Epidermal melanocyte (primary cell): Measurements from ENCODE around the gene COTL1.
A peak's percentile ranks its signal among the peaks of the same experiment; 100 is the strongest.

ENCODE experiments used
- DNase-seq: peaks from one replicate; pipeline ENCODE4 v3.0.0; 2011; ENCODE audit warnings: low spot score; ENCODE audit not compliant: insufficient read length

Gene COTL1

DNA sequence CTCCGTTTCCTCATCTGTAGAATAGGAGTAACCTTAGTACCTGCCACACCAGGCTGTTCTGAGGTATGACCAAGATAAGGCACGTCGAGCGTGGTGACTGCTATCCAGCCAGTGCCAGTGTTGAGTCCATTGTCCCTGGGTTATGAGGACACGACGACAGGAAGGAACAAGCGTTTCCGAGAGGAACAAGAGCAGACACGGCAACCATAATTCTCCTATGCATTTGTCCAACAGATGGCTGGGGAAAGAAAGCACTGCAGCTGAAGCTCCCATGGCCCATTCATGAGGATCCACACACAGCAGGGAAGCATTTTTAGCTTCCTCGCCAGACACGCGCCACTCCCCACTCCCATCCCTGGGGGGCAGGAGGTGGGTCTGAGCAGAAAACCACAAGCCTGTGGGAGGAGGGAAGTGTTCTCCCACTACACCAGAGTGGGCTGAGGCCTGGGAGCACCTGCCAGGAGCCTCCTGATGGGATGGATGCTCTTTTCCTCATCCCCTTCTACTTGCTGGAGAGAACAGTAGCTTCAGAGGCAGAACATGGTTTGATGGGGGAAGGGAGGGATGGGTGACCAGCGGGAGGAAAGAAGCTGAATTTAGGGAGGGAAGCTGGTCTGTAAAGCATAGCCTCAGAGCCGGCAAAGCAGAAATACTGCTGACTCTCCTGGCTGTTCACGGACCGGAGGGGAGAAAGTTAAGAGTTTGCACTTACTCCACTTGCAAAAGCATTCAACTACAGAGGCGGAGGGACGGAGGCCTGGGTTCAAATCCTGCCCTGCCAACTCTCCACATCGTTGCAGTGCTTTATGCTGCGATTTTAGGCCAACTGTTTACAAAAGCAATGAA lies 2.7 kb downstream of the COTL1 start:
- no peak for DNase-seq

DNA sequence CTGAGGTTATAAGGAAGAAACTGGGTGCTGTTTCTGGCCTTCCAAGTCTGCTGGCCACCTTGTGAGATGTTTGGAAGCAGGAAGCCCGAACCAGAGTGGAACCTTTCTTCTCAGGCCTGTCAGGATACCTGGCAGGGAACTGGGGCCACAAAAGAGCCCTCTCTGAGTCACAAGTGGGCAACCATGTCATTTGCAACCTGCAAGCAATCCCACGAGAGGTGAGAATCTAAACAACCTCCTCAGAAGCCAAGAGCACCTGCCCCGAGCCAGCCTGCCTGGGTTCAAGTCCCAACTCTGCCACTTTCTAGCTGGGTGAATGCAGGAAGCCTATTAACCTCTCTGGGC lies 3.3 kb downstream of the COTL1 start:
- DNase-seq = no peak

DNA sequence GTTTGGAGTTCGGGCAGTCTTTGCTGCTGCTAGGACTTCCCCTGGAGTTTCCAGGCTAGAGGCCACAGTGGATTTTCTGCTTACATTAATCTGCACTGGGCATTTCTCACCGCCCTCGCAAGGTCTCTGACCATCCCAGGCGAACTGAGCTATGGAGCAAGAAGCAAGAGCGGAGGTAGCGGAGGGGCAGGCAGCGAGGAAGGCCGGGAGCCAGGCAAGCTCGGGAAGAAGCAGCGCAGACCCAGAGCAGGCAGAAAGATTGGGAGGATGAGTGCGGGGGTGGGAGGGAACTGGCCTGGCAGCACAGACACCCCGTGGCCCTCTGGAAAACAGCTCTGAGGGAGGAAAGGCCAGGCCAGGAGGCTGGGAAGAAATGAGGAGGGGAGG lies 3.8 kb downstream of the COTL1 start:
- no peak for DNase-seq

DNA sequence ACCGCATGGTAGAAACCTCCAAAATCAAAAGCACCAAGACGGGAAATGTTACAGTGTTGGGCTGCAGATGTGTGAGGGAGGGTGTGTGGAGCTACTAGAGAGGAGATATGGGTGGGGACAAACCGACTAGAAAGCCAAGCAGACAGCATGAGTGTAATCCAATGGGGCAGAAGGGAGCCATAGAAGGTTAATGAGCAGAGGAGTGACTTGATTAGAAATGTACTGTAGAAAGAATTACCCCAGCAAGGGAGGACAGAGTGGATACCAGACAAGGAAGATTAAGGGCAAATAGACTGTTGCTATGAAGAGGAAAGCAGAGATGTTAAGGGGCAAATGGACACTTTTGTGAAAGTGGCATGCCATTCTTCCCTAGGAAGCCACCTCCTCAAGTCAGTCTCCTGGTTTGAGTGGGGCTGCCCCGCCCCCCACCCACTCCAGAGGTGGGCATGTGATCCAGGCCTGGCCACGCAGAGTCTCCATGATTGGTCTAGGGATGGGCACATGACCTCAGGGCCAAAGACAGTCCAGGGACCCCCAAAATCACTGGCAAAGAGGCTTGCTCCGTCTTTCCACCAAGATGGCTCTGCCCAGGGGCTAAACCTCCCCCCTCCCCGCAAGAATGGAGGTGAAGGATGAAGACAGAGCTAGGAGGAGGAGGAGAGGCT lies 4.3 kb downstream of the COTL1 start:
- DNase-seq = no peak

DNA sequence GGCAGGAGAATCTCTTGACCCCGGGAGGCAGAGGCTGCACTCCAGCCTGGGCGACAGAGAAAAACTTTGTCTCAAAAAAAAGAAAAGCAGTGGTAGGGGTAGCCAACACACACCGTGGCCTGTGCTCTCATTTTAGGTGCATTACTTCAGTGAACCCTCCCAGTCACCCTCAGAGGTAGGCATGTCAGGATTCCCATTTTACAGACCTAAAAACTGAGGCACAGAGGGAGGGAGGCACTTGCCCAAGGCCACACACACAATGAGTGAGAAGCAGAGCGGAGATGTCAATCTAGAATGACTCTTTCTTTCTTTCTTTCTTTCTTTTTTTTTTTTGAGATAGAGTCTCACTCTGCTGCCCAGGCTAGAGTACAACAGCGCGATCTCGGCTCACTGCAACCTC lies 5.2 kb downstream of the COTL1 start:
- no peak for DNase-seq

DNA sequence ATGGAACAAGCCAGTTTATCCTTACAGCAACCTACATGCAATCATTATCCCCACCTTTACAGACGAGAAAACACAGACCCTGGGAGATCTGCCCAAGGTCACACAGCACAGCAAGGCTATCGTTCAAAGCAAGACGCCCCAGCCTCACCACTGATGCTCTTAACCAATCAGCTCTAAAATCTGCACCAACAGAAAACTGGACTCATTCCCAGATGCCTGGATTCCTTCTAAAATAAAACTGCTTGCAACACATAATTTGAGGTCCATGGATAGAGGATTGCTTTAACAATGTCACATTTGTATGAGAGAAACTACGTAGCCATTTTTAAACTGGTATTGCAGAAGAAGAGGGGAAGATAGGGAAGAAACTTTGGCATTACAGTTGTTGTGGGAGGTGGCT lies 6.8 kb downstream of the COTL1 start:
- peak; percentile 84 for DNase-seq

DNA sequence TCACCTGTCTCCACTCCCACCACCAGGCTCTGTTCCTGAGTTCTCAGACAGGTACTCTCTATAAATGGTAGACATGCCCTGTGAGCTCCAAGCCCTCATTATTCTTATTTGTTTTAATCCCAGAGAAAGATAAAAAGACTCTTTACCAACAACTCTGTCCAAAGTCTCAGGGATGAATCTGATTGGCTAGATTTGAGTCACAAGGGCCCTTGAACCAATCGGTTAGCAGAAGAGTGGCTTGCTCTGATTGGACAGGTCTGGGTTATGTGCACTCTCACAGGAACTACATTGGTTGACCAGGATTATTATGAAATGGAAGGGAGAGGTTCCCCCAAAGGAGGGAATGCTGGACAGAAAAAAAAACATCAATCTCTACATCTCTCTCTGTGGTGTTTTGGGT lies 7.5 kb downstream of the COTL1 start:
- DNase-seq = no peak

DNA sequence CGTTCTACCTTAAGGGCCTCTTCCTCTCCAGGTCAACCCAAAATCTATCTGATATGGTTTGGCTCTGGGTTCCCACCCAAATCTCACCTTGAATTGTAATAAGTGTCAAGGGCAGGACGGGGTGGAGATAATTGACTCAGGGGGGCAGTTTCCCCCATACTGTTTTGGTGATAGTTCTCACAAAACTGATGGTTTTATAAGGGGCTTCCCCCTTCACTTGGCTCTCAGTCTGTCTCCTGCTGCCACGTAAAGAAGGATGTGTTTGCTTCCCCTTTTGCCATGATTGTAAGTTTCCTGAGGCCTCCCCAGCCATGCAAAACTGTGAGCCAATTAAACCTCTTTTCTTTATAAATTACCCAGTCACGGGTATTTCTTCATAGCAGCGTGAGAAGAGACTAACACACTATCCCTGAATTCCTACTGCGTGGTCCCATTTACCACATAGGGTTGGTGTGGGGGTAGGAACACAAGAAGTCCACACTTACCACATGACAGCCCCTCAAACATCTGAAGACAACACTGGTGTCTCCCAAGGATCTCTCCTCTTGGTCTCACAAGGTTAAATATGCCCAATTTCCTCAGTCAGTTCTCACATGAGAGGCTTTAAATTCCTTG lies 8.2 kb downstream of the COTL1 start:
- DNase-seq = no peak

DNA sequence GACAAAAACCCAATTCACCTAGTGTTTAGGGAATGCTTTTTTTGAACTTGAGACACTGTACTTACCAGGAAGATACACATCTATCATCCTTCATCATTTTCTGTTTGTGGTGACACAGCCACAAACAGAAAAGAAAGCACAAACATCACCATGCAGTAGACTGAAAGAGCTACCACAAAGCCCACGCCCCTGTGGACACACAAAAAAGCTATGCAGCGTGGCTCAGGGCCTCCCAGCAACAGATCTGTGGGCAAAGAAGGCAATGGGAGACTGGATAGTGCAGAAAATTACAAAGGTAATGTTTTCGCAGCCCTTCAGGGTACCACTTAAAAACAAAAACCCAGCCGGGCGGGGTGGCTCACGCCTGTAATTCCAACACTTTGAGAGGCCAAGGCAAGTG lies 9.6 kb downstream of the COTL1 start:
- DNase-seq = no peak

DNA sequence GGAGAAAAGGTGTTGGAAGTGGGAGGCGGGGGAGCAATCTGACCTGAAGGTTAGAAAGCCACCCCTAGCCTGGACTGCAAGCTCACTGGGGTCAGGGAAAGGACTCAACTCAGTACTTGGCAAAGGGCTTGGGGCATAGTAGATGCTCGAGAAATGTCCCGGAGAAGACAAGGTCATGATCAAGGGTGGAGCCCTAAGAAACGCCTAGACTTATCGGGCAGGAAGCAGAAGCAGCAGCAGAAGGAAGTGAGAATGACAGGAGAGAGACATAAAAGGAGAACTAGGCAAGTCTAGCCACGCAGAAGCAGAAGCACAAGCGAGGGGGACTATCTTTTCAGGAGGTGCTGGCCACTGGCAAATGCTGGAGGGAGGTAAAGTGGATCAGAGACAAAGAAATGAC lies 10.2 kb downstream of the COTL1 start:
- DNase-seq = no peak

DNA sequence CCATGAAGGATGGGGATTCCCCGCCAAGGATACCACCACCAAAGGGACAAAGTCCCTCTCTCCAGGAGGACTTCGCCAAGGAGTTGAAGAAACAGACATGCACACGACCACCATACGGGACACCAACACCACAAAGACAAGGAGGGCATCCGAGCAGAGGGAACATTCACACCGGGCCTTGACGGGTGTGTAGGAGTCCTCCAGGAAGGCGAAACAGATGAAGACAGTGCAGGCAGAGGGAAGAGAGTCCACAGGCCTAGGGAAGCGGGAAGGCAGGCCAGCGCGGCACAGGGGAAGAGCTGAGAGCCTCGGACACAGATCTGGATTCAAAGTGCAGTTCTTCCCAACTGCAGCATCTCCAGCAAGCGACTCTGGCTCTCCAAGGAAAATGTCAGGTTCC lies 10.8 kb downstream of the COTL1 start:
- no peak for DNase-seq

DNA sequence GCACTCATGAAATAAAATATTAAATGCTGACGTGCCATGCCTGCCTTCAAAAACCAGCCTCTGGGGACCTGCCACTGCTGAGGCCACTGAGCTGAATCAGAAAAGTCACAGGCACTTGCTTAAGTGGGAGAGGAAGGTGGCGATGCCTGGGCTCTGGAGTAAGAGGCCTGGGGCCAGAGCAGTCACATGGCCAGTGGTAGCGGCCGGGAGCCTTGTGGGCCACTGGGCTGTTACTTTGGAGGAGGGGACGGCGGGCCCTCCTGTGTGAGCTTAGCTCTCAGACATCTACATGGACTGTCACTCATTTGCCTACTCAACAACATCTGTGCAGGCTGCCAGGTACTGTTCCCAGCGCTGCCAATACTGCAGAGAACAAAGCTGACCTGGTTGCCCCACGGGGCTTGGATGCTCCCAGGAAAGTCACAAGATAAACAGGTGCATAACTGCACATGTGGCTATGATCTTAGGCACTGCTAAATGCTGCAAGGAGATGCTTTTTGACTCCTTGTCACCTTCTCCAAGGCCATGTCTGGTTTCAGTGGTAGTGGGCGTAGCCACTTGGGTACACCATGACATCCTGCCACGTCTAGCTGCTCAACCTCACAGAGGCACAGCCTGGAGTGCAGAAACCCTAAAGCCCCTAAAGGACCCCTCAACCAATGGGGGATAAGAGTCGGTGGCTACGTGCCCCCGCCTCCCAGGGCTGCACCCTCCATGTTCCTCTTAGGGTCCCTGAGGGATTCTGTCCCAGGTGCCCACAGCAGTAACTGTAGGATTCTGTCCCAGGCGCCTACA lies 11.6 kb downstream of the COTL1 start:
- no peak for DNase-seq

DNA sequence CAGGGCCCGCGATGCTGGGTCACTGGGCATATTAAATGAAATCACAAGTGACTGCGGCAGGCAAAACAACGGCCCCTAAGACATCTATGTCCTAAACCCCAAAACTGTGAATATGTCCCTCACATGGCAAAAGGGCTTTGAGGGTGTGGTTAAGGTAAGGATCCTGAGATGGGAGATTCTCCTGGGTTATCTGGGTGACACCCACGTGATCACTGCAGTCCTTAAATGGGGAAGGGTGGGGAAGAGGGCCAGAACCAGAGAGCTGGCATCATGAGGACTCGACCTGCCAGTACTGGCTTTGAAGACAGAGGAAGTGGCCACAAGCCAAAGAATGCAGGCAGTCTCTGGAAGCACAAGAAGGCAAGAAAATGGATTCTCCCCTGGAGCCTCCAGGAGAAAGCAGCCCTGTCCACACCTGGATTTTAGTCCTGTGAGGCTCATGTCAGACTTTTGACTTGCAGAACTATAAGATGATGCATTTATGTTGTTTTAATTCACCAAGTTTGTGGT lies 12.5 kb downstream of the COTL1 start:
- no peak for DNase-seq

DNA sequence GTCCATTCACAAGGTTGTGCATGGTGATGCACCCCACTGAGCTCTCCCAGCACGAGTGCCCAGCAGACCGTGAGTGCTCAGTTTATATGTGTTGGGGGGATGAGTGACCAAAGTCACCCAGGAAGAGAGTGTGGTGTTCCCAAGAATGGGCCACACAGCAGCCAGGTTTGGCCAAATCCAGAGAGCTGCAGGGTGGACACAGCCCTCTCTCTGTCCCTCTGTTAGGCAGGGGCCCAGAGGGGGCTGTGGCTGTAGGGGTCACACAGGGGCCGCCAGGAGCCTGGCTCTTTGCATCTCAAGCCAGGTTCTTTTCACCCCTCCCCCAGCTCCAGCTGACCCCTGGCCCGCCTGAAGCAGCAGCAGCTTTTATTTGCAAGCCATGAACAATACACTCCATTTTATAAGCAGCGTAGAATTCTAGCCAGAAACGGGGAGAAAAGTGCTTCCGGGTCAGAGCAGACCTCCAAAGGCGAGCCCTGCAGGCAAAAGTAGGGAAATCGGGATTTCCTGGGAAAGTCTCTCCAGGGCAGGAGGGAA lies 13.3 kb downstream of the COTL1 start:
- DNase-seq = no peak

DNA sequence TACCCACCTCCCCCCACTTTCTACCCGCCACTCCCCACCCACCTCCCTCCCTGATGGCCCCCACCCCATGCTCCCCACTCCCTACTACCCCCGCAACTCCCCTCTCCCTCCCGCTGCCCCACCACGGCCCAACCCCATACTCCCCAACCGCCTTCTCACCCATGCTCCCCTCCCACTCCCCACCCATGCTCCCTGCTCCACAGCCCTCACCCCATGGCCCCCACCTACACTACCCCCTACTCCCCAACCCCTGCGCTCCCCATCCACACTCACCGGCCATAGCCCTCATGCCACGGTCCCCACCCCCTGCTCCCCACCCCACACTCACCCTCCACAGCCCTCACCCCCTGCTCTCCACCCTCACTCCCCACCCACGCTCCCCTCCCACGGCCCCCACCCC lies 13.9 kb downstream of the COTL1 start:
- no peak for DNase-seq

DNA sequence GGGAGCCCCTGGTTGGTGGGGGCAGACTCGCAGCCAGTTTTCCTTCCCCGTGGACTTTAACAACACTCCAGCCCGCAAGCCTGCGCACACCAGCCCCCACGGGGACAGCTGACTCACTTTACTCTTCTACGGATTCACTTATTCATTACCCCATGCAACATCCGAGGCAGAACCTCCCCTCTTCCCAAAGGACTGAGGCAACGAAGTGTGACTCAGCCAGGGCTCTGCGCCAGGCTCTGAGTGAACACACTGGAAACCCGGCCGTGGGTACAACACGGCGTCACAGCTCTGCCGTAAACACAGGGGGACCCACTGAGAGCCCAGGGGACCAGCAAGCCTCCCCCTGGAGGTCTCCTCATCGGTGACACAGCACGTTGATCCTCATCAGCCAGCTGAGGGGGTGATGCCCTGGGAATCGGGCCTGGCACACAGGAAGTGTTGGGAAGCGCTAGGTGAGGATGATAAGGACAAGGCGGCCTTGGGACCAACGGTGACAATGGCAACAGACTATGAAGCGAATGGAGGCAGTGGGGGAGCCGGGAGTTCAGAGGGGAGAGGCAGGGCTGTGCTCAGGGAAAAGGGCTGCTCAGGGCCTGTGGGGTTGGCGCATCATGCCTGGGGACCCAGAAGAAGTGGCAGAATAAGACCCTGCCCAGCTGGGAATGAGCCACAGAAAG lies 14.6 kb downstream of the COTL1 start:
- no peak for DNase-seq

DNA sequence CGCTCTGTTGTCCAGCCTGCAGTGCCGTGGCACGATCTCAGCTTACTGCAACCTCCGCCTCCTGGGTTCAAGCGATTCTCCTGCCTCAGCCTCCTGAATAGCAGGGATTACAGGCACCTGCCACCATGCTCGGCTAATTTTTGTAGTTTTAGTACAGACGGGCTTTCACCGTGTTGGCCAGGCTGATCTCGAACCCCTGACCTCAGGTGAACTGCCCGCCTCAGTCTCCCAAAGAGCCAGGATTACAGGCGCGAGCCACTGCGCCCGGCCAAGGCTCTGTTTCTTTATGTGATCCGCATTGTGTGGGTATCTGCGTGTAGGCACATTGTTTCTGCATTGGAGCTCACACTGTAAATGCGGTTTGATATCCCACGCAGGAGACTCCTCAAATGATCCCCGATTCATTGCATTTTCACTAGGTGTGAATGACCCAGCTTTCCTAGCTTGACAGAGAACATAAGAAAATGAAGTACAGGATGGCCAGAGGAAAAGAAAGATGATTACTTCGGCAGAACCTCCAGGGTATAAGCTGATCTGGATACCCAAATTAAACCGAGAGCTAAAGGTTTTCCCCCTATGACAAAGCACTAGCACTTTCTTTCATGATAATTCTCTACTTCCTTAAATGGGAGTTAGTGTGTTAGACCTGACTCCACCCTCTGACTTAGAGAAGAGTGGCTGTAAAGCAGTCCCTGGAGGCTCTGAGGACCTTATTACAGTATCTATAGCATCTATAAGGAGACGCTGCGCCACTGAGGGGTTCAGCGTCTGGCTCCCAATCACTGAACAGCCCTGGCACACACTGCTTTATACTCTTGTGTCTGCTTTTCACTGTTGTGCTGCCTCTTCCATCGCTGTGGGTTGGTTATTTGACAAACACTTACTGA lies 17.3 kb downstream of the COTL1 start:
- no peak for DNase-seq

DNA sequence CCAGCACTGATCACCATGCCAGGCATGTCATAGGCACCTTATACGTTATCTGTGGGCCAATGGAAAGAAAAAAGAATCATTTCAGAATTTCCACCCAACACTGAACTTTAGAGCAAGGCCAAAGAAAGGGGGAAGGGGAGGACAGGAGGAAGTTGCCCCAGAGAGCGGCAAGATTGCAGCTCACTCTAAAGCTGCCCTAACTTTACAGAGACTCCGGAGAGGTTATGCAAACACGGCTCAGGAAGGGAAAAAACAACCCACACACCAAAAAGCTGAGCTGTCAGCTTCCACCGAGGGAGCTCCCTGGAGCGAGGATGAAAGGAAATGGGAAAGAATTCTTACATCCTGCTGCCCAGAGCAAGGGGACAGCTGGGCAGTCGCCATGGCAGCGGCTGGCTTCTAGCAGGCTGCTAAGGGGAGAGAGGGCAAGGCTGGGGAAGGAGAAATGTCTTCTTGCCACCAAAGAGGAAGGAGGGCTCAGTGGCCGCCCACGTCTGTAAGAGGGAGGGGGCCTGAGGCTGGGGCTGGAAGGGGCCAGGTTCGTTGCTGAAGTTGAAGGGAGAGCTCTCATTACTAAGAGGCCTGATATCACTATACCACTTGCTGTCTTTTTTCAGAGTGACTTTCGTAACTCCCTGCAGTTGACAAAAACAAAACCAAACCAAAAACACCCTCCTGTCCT lies 18.2 kb downstream of the COTL1 start:
- peak; percentile 45 for DNase-seq

DNA sequence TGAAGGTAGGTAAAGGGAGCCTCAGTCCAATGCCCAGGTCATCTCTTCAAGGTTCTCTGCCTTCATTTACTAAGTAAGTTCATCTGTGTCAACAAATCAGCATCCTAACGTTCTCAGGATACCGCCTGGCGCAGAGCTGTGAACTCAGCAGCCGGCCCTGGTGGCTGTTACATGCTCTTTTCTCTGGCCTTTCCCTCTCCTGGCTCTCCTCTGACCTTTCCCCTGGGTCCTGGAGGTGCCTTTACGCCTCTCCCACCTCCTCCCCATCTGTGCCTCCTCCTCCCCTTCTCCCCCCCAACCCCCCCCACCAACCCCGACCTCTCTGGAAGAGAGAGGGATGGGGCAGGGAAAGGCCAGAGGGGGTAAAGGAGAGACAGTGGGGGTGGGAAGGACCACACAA lies 19.5 kb downstream of the COTL1 start:
- no peak for DNase-seq
